ENCODE data around the gene SNHG17.
"Not testable (repeated sequence)": the region's sequence is repeated elsewhere in the genome, so short reads cannot be mapped to it uniquely, and the experiment has no call there.

Gene SNHG17

DNA sequence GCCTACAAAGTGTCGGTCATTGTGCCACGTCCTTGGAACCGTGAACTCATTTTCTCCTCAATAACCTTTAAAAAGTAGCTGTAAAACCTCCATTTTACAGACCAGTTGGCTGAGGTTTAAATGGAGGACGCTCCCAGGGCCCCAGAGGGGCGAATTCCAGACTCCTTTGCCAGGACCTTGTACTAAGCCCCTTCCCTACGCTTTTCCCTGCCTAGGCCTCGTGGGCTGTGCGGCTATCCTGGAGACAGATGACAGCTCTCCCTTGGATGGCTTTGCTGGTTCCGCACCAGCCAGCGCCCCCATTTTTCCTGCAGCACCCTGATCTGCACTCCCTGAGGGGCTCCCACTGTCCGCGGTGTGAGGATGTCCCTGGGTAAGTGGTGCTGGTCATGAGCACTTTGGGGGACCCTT, 12.1 kb upstream of the SNHG17 start:
- DNase-seq: no peak

DNA sequence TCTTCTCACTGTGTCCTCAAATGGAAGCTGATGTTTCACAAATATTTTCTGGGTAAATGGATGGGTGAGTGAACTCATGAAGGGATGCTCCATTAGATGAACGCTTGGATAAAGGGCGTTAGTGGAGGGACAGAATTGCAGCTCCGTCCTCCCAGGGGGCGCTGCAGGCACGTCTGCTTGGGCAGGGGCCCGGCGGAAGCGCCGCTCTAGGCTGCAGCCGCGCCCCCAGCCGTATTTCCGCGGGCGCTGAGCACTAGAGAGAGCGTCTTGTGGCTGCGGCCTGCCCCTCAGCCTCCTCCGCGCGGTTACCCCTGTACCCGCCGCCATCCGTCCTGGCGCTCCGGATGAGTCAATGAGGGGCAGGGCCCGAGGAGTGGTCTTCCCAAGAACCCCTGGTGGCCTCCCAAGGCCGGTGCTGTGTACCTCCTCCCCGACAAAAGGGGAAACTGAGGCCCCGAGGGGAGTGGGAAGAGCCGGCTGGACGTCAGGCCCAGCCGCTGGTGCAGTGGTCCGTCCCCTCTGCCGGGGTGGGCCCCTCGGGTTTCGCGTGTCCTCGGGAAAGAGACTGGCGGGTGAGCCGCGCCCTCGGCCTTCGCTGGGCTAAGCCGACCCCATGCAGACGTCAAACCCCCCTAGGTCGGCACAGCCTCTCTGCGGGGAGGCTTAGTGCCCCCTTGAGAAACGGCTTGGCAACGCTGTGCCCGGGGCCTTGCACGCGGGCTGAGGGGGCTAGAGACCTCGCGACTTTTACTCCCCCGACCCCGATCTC, 11.5 kb upstream of the SNHG17 start:
- peak; percentile 91 for DNase-seq

DNA sequence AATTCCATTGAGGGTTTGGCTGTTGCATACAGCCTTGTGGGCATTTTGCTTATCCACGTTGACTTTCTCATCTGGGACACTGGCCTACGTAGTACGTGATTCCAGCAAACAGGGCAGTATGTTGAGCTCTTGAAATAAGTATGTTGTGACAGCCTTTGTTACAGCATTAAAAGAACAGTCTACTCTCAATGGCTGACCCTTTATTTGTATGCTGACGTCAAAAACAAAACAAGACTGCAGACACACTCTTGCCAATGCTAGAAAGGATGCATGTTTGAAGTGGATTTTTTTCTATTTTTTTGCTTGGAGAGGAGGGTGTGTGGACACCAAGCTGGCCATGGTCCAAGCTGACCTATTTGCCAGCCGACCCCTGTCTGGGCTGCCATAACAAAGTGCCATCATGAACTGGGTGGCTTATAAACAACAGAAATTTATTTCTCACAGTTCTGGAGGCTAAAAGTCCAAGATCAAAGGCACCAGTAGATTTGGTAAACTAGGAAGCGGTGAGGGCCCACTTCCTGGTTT, 10.8 kb upstream of the SNHG17 start:
- DNase-seq: no peak

DNA sequence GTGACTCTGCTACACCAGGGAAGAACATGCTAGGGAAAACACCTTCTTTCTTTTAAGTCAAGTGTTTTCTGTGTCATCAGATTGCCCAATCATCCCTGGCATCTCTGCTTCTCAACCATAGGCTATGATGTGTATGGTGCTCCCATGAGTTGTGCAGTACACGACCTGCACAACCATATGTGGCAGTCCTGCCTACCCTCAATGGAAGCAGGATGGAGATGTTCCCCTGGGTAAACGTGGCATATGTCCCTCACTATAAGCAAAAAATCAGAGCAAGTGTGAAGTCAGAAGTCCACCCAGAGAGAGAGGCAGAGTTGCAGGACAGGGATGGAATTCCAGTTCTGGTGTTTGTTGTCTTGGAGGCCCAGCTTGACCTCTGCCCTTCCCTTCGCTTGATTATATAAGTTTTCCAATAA, 10.3 kb upstream of the SNHG17 start:
- DNase-seq: no peak

DNA sequence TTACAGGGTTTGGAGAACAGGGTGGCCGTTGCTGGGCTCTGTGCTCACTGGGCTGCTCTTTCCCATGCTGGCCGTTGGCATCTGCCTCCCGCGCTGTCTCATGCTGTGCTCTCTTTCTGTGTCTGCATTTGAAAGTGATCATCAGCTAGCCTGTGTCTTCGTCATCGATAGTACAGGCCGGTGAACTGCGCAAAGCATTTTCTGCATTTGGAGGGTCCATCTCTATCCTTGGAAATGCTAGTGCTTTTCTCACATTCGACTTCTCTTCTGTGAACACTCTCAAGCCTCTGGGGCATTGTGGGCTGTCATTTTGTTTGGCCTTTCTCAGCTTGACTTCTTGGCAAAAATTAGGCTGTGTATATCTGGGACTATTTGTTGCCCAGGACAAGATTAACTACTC, 6.8 kb upstream of the SNHG17 start:
- no peak for DNase-seq

DNA sequence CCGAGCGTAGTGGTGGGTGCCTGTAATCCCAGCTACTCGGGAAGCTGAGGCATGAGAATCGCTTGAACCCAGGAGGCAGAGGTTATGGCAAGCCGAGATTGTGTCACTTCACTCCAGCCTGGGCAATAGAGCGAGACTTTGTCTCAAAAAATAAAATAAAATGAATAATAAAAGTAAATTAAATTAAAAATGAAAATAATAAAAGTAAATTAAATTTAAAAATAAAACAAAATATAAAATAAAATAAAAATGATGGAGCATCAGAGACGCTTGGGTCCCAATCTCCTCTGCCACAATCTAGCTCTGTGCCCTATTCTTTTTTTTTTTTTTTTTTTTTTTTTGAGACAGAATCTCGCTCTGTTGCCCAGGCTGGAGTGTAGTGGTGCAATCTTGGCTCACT, 6.0 kb upstream of the SNHG17 start:
- DNase-seq: not testable (repeated sequence)

DNA sequence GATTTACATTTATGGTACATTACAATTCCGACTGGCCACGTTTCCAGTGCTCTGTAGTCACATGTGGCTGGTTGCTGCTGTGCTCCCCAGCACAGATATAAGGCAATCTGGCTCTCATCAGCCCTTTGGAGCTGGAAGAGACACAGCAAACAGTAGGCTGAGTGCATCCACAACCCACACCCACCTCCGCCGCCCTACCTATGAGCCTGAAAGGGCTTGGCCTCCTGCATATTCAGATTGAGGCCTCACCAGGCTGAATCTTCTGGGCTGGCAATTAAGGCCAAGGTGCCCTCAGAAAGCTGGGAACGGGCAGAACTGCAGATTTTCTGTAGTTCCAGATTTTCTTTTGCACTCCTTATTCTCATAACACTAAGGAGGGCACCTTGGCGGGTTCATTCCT, 2.7 kb upstream of the SNHG17 start:
- no peak for DNase-seq

DNA sequence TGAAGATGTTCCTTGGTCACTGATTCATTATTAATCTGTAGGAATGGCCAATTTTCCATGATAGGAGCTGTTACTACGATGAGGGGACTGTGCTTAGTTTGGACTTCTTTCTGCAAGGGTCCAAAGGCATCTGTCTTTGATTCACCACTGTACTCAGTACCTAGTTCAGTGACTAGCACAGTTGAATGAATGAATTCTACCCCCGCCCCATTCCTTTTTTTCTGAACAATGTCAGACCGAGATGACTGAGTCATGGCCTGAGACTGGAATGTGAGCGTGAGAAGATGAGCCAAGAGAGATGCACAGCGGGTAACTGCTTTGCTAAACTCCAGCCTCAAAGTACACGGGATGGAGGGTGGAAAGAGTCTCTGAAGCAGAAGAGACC, 419 bp upstream of the SNHG17 start:
- DNase-seq: no peak

DNA sequence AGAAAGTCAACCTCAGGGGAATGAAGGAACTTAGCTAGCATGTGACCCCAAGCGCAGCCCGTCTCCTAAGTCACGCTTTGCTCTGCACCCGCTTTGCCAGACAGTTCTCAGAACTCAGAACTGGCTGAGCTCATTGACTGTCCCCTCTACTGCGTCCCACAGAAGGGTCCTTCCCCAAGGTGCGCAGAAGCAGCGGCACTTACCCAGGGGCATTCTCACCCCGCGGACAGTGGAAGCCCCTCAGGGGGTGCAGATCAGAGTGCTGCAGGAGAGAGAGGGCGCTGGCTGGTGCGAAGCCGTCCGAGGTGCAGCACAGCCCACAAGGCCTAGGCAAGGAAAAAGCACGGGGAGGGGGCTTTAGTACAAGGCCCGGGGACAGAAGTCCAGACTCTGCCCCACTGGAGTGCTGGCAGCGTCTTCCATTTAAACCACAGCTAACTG, 807 bp downstream of the SNHG17 start:
- DNase-seq: no peak

DNA sequence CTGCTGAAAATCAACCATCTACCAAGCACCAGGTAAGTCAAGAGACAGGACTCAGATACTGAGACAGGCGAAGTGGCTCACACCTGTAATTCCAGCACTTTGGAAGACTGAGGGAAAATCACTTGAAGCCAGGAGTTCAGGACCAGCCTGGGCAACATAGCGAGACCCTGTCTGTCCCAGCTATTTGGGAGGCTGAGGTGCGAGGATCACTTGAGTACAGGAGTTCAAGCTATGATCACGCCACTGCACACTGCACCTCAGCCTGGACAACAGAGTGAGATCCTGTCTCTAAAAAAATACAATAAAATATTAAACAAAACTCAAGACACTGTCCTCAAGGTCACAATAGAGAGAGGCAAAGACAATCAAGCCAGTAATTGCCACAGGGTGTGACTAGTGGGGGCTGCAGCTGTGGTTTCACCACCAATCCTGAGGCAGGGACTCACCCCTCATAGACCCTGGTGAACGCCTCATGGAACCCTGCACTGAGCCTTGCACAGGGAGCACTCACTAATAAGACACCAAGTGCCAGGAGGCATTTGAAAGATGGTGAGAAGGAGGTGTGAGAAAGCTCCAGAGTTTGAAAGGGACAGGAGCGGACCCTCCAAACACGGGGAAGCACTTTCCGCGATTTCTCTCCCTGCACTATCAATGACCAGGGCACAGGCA, 1.7 kb downstream of the SNHG17 start:
- no peak for DNase-seq

DNA sequence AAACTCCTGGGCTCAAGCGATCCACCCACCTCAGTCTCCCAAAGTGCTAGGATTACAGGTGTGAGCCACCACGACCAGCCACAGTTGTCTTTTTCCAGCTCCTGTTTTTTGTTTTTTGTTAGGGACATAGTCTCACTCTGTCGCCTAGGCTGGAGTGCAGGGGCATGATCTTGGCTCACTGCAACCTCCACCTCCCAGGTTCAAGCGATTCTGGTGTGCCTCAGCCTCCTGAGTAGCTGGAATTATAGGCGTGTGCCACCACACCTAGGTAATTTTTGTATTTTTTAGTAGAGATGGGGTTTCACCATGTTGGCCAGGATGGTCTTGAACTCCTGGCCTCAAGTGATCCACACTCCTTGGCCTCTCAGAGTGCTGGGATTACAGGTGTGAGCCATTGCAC, 2.3 kb downstream of the SNHG17 start:
- DNase-seq: not testable (repeated sequence)

DNA sequence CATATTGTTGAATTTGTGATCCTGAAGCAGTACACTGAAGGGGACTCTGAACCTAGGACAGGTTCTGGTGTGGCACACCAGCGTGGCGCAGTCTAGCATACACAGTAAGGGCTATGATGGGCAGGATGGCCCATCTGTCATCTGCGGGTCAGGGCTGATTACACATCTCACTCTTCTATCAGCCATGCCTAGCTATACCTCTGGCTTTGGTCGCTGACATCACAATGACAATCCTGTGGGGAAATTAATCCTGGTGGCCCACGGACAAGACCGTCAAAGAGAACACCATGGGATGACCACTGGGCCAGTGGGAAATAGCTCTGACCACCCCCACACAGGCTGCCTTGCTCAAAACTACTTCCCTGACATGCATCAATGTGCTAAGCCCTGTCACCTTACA, 2.8 kb downstream of the SNHG17 start:
- no peak for DNase-seq

DNA sequence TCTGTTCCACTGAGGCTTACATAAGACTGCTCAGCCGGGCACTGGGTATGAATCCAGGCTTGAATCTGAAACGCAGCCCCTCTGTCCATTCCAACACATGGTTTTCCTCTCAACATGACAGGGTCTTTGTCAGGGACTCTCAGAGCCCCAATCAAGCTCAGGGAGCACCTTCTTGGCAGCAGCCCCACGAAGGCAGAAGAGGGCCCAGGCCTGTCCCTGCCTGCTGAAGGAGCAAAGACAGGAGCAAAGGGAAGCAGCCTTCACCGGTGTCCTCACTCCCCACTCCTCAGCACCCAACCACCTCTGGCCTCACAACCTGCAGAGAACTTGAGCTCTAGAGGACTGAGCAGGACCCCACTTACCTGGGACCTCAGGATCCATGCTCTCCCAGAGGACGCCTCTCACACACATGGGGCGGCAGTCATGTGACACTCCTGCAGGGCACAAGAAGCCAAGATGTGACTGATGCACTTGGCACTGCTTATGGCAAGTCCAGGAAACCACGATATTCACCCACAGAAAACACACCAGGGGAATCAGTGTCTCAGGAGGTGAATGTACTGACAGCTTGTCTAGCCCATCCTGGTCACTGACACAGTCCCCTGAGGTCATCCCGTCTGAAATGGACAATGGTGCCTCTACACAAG, 4.3 kb downstream of the SNHG17 start:
- no peak for DNase-seq

DNA sequence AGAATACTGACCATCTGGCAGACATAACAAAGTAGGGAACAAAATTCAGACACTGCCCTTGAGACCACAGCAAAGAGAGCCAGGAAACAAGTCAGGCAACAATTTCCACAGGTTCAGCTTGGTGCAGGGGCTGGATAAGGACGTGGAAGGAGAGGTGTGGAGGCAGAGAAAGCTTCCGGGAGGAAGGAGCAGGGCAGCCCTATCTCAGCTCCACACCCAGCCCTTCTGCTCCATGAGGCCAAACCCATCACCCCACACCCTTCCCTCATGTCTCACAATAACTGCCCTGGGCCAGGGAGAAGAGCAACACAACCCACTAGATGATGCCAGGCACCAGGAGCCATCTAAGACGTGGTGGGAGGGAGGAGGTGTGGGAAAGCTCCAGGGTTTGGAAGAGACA, 5.8 kb downstream of the SNHG17 start:
- DNase-seq: no peak

DNA sequence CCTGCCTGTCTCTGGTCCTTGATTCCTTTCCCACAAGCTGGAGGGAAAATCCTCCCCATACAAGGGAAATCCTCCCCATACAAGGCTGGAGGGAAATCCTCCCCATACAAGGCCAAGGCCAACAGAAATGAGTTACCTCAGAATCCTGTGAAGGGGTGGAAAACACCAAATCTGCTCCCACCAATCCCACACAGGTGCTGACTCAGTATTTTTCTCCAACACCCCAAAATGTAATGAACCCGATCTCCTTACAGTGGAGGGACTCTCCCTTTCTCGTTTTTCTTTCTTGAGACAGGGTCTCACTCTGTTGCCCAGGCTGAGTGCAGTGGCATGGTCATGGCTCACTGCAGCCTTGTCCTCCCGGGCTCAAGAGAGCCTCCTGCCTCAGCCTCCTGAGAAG, 6.3 kb downstream of the SNHG17 start:
- DNase-seq: no peak

DNA sequence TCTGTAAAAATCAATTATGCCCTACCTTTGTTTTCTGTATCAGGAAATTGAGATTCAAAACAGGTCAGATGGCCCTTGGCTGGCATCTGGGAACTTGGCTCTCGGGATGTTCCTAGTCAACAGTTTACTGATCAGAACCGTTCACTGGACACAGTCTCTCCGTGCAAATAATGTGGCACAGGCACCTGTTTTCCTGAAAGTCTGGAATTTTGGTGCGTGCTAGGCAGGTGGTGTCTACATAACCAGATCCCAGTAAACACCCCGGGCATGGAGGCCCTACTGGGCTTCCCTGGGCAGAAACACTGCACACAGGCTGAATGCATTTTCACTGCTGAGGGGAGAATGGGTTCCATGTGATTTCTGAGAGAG, 7.5 kb downstream of the SNHG17 start:
- no peak for DNase-seq

DNA sequence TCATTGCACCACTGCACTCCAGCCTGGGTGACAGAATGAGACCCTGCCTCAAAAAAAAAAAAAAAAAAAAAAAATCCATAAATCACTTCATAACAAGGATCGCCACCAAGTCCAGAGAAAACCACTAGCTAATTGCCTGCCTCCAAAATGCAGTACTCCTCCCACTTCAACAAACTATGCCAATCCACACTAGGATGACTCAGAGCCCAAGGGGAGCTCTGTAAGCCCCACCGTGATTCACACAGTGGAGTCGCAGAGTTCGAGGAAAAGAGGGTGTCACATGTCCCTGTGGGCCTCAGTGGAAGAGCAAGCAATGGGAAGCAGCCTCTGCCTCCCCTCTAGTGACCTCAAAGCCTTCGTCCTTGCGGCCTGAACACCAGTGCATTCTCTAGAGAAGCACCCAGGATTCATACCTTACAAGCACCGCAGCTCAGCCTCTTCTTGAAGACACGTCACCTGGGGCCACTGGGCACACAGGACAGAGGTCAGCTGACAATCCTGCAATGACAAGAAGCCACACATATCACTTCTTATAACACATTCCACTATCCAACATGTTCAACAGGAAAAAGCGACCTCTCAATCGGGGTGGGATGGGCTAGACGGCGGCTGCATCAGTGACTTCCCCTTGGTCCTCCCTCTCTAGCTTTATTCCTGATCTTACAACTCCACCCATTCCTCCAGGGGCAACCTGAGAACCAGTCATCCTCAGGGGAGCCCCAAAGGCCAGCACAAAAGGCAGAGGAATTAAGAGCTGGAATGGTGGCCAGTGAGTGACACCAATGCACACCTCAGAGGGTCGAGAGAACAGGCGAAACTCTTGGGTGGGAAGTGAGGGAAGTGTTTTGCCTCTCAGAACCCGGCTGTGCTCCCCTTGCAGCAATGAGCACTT, 8.9 kb downstream of the SNHG17 start:
- no peak for DNase-seq

DNA sequence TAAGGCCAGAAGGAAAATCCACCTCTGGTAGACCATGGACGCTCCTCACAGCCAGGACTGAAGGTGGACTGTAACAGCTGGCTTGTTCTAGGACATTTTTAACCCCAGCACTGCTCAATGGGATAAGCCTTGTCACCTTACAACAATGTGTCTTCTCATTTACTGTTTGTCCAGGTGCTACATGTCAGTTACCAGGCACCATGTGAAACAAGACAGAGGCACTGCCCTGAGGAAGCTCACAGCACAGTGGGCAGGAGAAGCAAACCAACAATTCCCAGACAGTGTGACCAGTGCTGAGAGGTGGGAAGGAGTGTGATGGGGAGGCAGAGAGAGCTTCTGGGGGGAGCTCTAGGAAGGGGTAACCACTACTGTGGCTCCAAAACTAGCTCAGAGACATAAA, 10.7 kb downstream of the SNHG17 start:
- DNase-seq: no peak

DNA sequence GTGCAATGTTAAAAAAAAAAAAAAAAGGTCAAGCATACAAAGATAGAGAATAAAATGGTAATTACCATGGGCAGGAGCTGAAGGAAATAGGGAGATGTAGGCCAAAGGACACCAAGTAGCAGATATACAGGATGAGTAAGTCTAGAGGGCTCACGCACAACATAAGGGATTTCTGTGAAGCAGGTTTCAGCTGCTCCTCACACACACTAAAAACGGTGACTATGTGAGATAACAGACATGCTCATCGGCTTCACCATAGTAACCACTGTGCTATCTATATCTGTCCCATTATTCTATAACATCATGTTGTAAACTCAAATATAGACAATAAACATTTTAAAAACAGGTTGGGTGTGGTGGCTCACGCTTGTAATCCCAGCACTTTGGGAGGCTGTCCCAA, 11.6 kb downstream of the SNHG17 start:
- DNase-seq: no peak

DNA sequence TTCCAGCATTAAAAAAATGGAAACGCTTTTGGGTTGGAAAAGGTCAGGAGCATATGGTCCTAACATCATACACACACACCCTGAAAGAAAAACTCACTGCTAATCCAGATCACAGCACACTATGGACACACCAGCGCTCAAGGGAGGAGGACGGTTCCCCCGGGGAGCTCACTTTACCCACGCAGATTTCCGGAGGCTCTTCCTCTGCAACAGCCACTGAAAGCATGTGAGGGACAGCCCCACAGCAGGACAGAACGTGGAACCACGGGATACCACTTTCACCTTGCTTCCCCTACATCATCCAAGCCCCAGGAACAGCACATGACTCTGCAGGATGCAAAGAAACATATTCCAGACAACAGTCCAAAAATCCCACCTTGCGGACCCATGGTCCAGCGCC, 13.2 kb downstream of the SNHG17 start:
- no peak for DNase-seq

DNA sequence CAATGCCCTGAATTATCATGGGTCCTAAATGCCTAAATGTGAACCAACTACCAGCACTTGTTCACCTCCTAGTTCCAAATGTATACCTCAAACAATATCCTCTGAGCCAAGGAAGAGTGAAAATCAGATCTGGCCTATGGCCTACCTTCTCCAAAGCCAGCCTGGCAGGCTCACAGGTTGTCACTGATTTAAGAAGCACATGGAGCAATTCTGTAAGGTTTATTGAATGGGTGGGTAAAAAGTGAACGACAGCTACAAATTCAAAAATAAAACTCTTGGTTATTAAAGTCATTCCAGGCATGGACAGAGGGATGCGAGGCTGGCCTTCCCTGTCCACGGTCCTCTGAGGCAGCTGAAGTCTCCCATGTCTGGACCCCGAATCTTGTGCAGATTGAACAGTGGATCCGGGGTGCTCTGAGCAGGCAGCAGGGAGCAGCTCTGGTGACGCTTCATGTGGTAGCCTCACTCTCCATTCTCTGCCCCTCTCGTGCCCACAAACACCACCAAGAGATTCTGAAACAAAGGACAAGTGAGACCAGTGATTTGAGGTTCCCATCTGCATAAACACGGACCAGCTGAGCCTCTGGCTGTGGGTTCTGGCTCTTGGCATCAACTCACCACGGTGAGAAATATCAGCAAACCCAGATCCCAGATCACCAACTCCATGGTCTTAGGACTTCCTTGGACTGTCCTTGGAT, 14.6 kb downstream of the SNHG17 start:
- no peak for DNase-seq

DNA sequence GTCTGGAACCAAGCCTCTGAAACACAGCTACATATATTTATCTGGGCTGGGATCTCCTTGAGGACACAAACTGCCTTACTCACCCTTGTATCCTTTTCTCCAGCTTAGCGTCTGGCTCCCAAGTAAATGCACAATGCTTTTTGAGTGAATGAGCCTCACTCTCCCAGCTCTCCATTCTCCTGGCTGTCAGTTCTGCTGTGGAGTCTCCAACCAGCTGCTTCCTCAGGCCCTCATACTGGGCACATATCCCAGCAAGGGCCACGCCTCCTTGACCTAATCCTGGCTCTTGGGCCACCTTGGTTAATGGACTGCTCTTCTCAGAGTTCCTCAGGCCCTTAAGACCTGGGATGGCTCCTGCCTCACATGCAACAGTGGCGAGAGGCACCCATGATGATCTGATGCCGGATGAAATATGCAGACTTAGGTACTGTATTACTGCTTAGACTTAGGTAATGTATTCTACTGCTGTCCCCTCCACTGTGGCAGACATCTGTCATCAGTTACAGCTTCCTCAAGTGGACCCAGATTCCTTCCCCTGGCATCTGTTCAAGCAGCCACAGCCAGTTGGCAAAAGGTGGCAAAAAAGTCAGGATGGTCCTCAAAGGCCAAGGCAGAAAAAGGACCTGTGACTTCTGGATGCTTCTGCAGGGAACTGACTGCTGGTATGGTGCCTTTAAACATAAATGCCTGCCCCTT, 16.5 kb downstream of the SNHG17 start:
- peak; percentile 38 for DNase-seq

Data from left hindlimb (tissue), 1 donor.